GM12878 (cell line): ENCODE results near the gene CALR. TPM values are rescaled to one million over a fixed set of nuclear protein-coding genes. Genes with fewer than 3 reads are reported as not detected.

Experiments used
- ATAC-seq: fragments of 200-7000 bp; cut with Tn5 transposase; 3 replicates; pipeline ENCODE4 v1.9.1; 2020; ENCODE audit warnings: mild to moderate bottlenecking, moderate library complexity
- BruUV-seq: library from RNA; stranded (reverse); fragments of 400-500 nt; replicated peaks from 2 replicates; lab custom pipeline; 2021; lab: Mats Ljungman, UMichigan
- CTCF ChIA-PET: fragments of 300-600 bp; sonication (Branson Sonifier 250); formaldehyde crosslinking; extraction: SDS; loops from one replicate; lab custom pipeline; 2021; ENCODE audit warnings: inconsistent platforms; lab: Yijun Ruan, JAX
- POLR2A ChIA-PET: fragments of 350-600 bp; formaldehyde crosslinking; extraction: SDS; loops from one replicate; lab custom pipeline; 2021; ENCODE audit warnings: inconsistent platforms; lab: Charles Lee
- RAD21 ChIA-PET: fragments of 300-600 bp; sonication (Branson Sonifier 250); formaldehyde crosslinking; loops from one replicate; lab custom pipeline; 2023; ENCODE audit warnings: antibody characterized with exemption; ENCODE audit not compliant: unreplicated experiment; lab: Charles Lee
- SMC1A ChIA-PET: fragments of 300-600 bp; sonication (Branson Sonifier 250); formaldehyde crosslinking; loops from one replicate; lab custom pipeline; 2023; ENCODE audit not compliant: unreplicated experiment, uncharacterized antibody; lab: Charles Lee
- DNase-seq: peaks from one replicate; pipeline ENCODE4 v3.0.0-alpha.2; 2011; ENCODE audit warnings: low read depth, low spot score
- FAIRE-seq: peaks from 3 replicates; lab custom pipeline; 2011; peaks lifted over from hg19 to GRCh38; lab: Jason Lieb, UNC
- H2AFZ ChIP-seq: 2 replicates; pipeline ENCODE4 v1.6.0; 2011; ENCODE audit warnings: low read depth, low read length, control low read depth; ENCODE audit not compliant: control insufficient read depth
- H3K27ac ChIP-seq: 2 replicates; pipeline ENCODE4 v1.5.1; 2011; ENCODE audit warnings: control low read depth; ENCODE audit not compliant: control insufficient read depth, insufficient read depth
- H3K27me3 ChIP-seq, 2 experiments: replicated peaks in 1 of 2; 2 replicates each; pipeline versions ENCODE4 v1.6.0 to v1.6.1; 2011; ENCODE audit warnings: low read length in 1 of 2; ENCODE audit not compliant: control insufficient read depth in 2 of 2, insufficient read depth in 2 of 2
- H3K36me3 ChIP-seq, 2 experiments: 2 replicates each; pipeline ENCODE4 v1.5.1; 2011; ENCODE audit warnings: low read length in 1 of 2; ENCODE audit not compliant: control insufficient read depth in 2 of 2, insufficient read depth in 2 of 2
- H3K4me1 ChIP-seq: 2 replicates; pipeline ENCODE4 v1.6.1; 2011; ENCODE audit warnings: mild to moderate bottlenecking, low read length, moderate library complexity, mixed read lengths; ENCODE audit not compliant: control insufficient read depth, insufficient read depth
- H3K4me2 ChIP-seq: 2 replicates; pipeline ENCODE4 v1.6.0; 2011; ENCODE audit warnings: control low read depth; ENCODE audit not compliant: control insufficient read depth, insufficient read depth
- H3K4me3 ChIP-seq: fragments of 200-600 bp; sonication (generic); 2 replicates; pipeline ENCODE4 v1.5.1; 2016
- H3K79me2 ChIP-seq: 2 replicates; pipeline ENCODE4 v1.6.0; 2011; ENCODE audit warnings: low read length; ENCODE audit not compliant: control insufficient read depth, insufficient read depth
- H3K9ac ChIP-seq: 2 replicates; pipeline ENCODE4 v1.8.0; 2011; ENCODE audit warnings: low read length, control low read depth, mixed read lengths; ENCODE audit not compliant: control insufficient read depth, insufficient read depth
- H3K9me3 ChIP-seq: replicated peaks from 3 replicates; pipeline ENCODE4 v1.5.1; 2011; ENCODE audit warnings: mild to moderate bottlenecking, low read length; ENCODE audit not compliant: control insufficient read depth, insufficient read depth
- H4K20me1 ChIP-seq: 2 replicates; pipeline ENCODE4 v1.6.0; 2011; ENCODE audit not compliant: control insufficient read depth, insufficient read depth
- ATF2 ChIP-seq: IDR thresholded peaks from 2 replicates; pipeline ENCODE4 v1.6.1; 2012; ENCODE audit warnings: low read length, inconsistent platforms
- CUX1 ChIP-seq: IDR thresholded peaks from 2 replicates; pipeline ENCODE4 v1.6.1; 2012; ENCODE audit warnings: improper control_type of control experiment, low read depth, low read length; ENCODE audit not compliant: insufficient replicate concordance
- DPF2 ChIP-seq: fragments of 450-650 bp; IDR thresholded peaks from 2 replicates; pipeline ENCODE4 v1.6.1; 2017; ENCODE audit warnings: mild to moderate bottlenecking
- EP300 ChIP-seq, 2 experiments: fragments of 150-350 bp in 1 of 2; IDR thresholded peaks; 2 replicates each; pipeline ENCODE4 v1.6.1; 2011 to 2012; ENCODE audit warnings: low read depth in 2 of 2, low read length in 2 of 2, borderline replicate concordance in 1 of 2, improper control_type of control experiment in 1 of 2, inconsistent platforms in 1 of 2; ENCODE audit not compliant: control insufficient read depth in 1 of 2
- HCFC1 ChIP-seq: fragments of 150-350 bp; IDR thresholded peaks from 2 replicates; pipeline ENCODE4 v1.6.1; 2014; ENCODE audit warnings: low read length
- MXI1 ChIP-seq: fragments of 150-350 bp; IDR thresholded peaks from 2 replicates; pipeline ENCODE4 v1.6.1; 2011; ENCODE audit warnings: low read depth, mild to moderate bottlenecking, inconsistent platforms, low read length, improper control_type of control experiment
- NKRF ChIP-seq: fragments of 450-650 bp; conservative IDR thresholded peaks from 2 replicates; pipeline ENCODE4 v1.6.1; 2017; ENCODE audit warnings: mild to moderate bottlenecking, moderate library complexity
- POLR2A ChIP-seq: IDR thresholded peaks from 2 replicates; pipeline ENCODE4 v1.6.1; 2011; ENCODE audit warnings: low read depth, mild to moderate bottlenecking, low read length
- POLR2AphosphoS2 ChIP-seq: IDR thresholded peaks from 2 replicates; pipeline ENCODE4 v1.6.1; 2011; ENCODE audit warnings: low read depth, mild to moderate bottlenecking, low read length, improper control_type of control experiment, moderate library complexity
- POLR2AphosphoS5 ChIP-seq: IDR thresholded peaks from 2 replicates; pipeline ENCODE4 v1.6.1; 2011; ENCODE audit warnings: mild to moderate bottlenecking, low read length, inconsistent platforms
- RAD21 ChIP-seq: IDR thresholded peaks from 2 replicates; pipeline ENCODE4 v1.6.1; 2011; ENCODE audit warnings: mild to moderate bottlenecking, low read depth, low read length, moderate library complexity; ENCODE audit not compliant: insufficient read depth
- SMARCA5 ChIP-seq: fragments of 450-650 bp; IDR thresholded peaks from 2 replicates; pipeline ENCODE4 v1.6.1; 2017; ENCODE audit warnings: mild to moderate bottlenecking
- SPI1 ChIP-seq: IDR thresholded peaks from 2 replicates; pipeline ENCODE4 v1.6.1; 2011; ENCODE audit warnings: low read depth, mild to moderate bottlenecking, low read length, moderate library complexity, borderline replicate concordance; ENCODE audit not compliant: insufficient read depth
- YBX1 ChIP-seq: fragments of 450-650 bp; IDR thresholded peaks from 2 replicates; pipeline ENCODE4 v1.6.1; 2016; ENCODE audit warnings: antibody characterized with exemption
- WGBS: methylation state at CpG from one replicate; pipeline ENCODE4 v1.1.6; 2016; ENCODE audit warnings: low lambda C conversion rate; ENCODE audit not compliant: insufficient replicate concordance, insufficient coverage; ENCODE audit errors: missing lambda C conversion rate; 5-methylcytosine and 5-hydroxymethylcytosine counted together
- in situ Hi-C: fragments of 300-500 bp; cut with MboI; formaldehyde crosslinking; loops from 9 replicates; pipeline ENCODE4 v1.14.3; 2018; ENCODE audit warnings: mixed read lengths
- intact Hi-C: fragments of 100-400 bp; cut with micrococcal nuclease; formaldehyde crosslinking; loops from one replicate; pipeline ENCODE4 v1.14.2; 2022; ENCODE audit not compliant: unreplicated experiment
- polyA plus RNA-seq, 11 experiments: library from polyadenylated mRNA; depleted of rRNA in 4 of 11; unstranded in 6 of 11; stranded (reverse) in 5 of 11; fragments of >200 nt; fragmentation: Nextera tagmentation in 4 of 11; fragmentation: Illumina TruSeq in 1 of 11; extraction: Ambion mirVana in 4 of 11; extraction: Trizol in 1 of 11; gene quantifications; 1 replicate in 1 of 11; 2 replicates in 10 of 11; pipeline versions ENCODE4 v1.2.1 to v1.2.3, GENCODE V29; 2011 to 2016; ENCODE audit warnings: inconsistent platforms in 2 of 11, missing spikeins in 2 of 11, low read depth in 1 of 11
- total RNA-seq, 4 experiments: library from RNA; depleted of rRNA in 3 of 4; stranded (reverse); fragments of >200 nt in 3 of 4; fragmentation: Illumina TruSeq in 1 of 4; extraction: Trizol in 1 of 4; gene quantifications; 2 replicates each; pipeline versions ENCODE4 v1.2.1 to v1.2.3, GENCODE V29; 2013 to 2021

Gene CALR
- total and polyA plus RNA-seq, 10 of the 15 experiments (the other 5 are each of a cell fraction or from before 2014, with no cell fraction given), result 202 to 1,451 (median 749) TPM

GRCh38 chr19:12933287-12934072 is 4.9 kb upstream of the CALR start, which contains the start of gene FARSA:
TSS of gene FARSA (minus strand) at chr19:12933711. CDS start at chr19:12933696, 15 bp downstream.
- RAD21 ChIA-PET, result interaction anchor here (0.6 to 2.4 kb wide), 5 partner anchors 32 to 173 kb away, joined by 3 to 11 read pairs (median 5); no protein-coding TSS in a partner anchor
- Histone ChIP-seq H4K20me1 (no peaks in the 10 kb centered on the region), H3K27me3 (no peaks in the 10 kb centered on the region), H3K4me1 (peaks cover 17% of the 10 kb centered on the region), H2AFZ (peak within 1 kb of the TSS; percentile 84), H3K79me2 (peaks cover 33% of the 10 kb centered on the region), H3K4me2 (peak within 1 kb of the TSS; percentile 67), H3K27ac (peak within 1 kb of the TSS; percentile 82), H3K9ac (peak within 1 kb of the TSS; percentile 95), H3K4me3 (peak within 1 kb of the TSS; percentile 91), H3K9me3 (no peaks in the 10 kb centered on the region), H3K36me3 (peaks cover 7 to 14% of the 10 kb centered on the region in 2 experiments; a peak in 3 of 4 replicates)
- SMC1A ChIA-PET, result interaction anchor here (0.6 to 3.2 kb wide), 8 partner anchors 8 to 96 kb away, joined by 3 to 14 read pairs (median 7); partner anchors contain the start of genes GCDH and SYCE2
- ATAC-seq, result peak; percentile 80
- CTCF ChIA-PET, result interaction anchor here (0.5 to 2.4 kb wide), 6 partner anchors 32 to 1571 kb away, joined by 3 to 18 read pairs (median 6); partner anchors contain the start of genes DNASE2 and GCDH
- POLR2A ChIA-PET, result interaction anchor here (0.5 to 2.7 kb wide), 13 partner anchors 9 to 204 kb away, joined by 3 to 9 read pairs (median 4); partner anchors contain the start of genes DNASE2, GCDH, SYCE2 and TRIR
- intact Hi-C loops, result no loop called here
- BruUV-seq, result TSS peak; percentile 75
- DNase-seq, result peak; percentile 80
- in situ Hi-C loops, result no loop called here
- peak; percentile 84 for FAIRE-seq
- under 1% methylated on average over 50 of the region's 51 CpGs for WGBS
- peak; percentile 94 for TF ChIP-seq POLR2AphosphoS5
- 0 out of 2 replicates have a peak, but pooled peaks have one; percentile 9 for TF ChIP-seq SPI1
- TF ChIP-seq ATF2, result no peak
- peak; percentile 84 for TF ChIP-seq CUX1
- TF ChIP-seq NKRF, result peak; percentile 90
- peak; percentile 83 for TF ChIP-seq POLR2AphosphoS2
- peak; percentile 96 for TF ChIP-seq HCFC1
- no peak for TF ChIP-seq YBX1
- TF ChIP-seq SMARCA5, result no peak
- TF ChIP-seq RAD21, result no peak
- peak; percentile 93 for TF ChIP-seq MXI1
- TF ChIP-seq DPF2, result peak; percentile 46; the same call in 1 of the 2 replicates
- TF ChIP-seq EP300 (IDR thresholded peaks at IDR 0.05; ENCODE audit: borderline replicate concordance in 1 of 2, control insufficient read depth in 1 of 2, low read depth in 2 of 2, low read length in 2 of 2), result peak in 1 of 2 experiments; percentile 24; a peak in 1 of 4 replicates
- TF ChIP-seq POLR2A, result peak; percentile 99
